SHP77 treated with DMSO at 0.1 percent for 48 hours (cell line): Measurements from ENCODE around the gene ZBTB1.
A peak's percentile ranks its signal among the peaks of the same experiment; 100 is the strongest.
"Not testable (repeated sequence)": the region's sequence is repeated elsewhere in the genome, so short reads cannot be mapped to it uniquely, and the experiment has no call there.

Source experiments
- DNase-seq: peaks from one replicate; lab custom pipeline; 2025; lab: John Stamatoyannopoulos, UW

ZBTB1 gene

DNA sequence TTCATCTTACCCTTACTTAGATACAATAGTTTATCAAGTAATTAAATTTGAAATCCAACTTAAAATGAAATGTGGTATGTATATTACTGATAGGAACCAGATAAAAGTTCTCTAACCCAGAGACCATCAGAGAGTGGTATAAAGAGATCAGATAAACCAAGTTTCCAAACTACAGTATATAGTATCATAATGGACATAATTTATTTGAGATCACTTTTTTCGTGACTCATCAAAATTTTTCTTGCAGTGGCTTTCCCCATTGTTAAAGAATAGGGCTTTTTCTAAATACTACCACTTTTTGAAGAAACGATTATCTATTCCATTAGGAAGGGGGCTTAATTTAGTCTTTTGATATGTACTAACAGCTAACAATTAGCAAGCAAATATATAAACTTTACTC is 20.8 kb downstream of the ZBTB1 start:
- no peak for DNase-seq

DNA sequence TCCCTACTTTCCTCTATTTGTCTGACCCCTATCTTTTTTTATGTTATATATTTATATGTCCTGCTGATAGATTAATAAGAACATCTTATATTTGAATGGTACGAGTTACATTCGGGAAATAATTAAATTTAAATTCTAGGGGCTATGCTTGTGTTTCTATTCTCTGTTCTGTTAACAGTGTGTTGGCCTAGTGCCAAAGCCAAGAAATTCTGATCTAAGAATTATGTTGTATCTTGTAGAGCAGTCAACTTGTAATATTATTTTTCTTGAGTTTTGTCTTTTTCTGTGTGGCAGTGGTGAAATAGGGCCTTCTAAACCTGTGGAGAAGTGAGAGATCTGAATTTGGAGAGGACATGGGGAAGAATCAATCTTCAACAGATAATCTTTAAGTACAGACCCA is 27.0 kb downstream of the ZBTB1 start:
- no peak for DNase-seq

DNA sequence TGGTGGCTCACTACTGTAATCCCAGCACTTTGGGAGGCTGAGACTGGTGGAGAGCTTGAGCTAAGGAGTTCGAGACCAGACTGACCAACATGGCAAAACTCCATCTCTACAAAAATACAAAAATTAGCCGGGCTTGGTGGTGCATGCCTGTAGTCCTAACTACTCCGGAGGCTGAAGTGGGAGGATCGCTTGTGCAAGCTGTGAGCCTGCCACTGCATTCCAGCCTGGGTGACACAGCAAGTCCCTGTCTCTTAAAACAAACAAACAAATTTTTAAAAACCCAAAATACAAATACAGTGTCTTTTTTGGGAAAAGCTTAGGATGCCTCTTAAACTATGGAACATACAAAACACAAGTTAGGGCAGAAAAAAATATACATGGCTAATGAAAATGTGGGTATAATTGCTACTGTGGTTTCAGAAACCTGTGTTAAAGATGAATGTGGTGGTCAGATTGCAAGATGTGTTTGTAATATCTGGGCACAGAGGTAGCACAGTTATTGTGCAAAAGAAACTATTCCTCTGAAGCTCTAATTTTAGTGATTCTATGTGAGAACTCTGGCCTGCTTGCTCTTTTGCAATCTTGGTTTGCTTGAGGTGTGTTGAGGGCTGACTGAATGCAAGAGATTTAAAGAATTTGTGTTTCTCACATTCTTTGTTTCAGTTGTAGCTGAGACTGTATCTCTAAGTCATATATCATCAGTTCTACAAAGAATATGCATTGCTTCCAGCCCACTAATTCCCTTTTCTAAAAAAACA is 32.1 kb downstream of the ZBTB1 start:
- DNase-seq: no peak

DNA sequence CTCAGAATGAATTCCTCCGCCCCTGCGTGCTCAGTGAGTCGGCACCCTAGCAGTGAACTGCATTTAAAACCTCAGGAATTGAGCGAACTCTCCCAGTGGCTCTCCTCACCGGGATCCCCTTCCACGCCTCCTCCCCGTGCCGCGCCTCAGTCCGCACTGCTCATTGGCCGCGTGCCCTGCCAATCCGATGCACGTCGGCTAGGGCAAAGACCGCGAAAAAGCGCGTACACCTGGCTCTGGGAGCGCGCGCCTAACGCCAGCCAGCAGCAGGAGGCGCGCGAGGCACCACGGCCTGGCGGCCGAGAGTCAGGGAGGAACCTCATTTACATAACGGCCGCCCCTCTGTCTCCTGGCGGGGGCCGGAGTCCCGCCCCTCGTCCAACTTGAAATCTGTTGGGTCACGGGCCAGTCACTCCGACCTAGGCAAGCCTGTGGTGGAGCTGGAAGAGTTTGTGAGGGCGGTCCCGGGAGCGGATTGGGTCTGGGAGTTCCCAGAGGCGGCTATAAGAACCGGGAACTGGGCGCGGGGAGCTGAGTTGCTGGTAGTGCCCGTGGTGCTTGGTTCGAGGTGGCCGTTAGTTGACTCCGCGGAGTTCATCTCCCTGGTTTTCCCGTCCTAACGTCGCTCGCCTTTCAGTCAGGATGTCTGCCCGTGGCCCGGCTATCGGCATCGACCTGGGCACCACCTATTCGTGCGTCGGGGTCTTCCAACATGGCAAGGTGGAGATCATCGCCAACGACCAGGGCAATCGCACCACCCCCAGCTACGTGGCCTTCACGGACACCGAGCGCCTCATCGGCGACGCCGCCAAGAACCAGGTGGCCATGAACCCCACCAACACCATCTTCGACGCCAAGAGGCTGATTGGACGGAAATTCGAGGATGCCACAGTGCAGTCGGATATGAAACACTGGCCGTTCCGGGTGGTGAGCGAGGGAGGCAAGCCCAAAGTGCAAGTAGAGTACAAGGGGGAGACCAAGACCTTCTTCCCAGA is 35.9 kb downstream of the ZBTB1 start, which contains the start of gene HSPA2:
Gene HSPA2, plus strand, starts transcription at position 534 of the 995 bp plus-strand sequence. Its CDS starts 109 bp downstream, at position 643.
- peak; percentile 90 for DNase-seq

GRCh38 chr14:64541261-64541971 is 36.8 kb downstream of the ZBTB1 start:
- DNase-seq: no peak

DNA sequence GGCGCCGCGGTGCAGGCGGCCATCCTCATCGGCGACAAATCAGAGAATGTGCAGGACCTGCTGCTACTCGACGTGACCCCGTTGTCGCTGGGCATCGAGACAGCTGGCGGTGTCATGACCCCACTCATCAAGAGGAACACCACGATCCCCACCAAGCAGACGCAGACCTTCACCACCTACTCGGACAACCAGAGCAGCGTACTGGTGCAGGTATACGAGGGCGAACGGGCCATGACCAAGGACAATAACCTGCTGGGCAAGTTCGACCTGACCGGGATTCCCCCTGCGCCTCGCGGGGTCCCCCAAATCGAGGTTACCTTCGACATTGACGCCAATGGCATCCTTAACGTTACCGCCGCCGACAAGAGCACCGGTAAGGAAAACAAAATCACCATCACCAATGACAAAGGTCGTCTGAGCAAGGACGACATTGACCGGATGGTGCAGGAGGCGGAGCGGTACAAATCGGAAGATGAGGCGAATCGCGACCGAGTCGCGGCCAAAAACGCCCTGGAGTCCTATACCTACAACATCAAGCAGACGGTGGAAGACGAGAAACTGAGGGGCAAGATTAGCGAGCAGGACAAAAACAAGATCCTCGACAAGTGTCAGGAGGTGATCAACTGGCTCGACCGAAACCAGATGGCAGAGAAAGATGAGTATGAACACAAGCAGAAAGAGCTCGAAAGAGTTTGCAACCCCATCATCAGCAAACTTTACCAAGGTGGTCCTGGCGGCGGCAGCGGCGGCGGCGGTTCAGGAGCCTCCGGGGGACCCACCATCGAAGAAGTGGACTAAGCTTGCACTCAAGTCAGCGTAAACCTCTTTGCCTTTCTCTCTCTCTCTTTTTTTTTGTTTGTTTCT is 37.6 kb downstream of the ZBTB1 start:
- DNase-seq: no peak

GRCh38 chr14:64542836-64543201 is 38.2 kb downstream of the ZBTB1 start:
- DNase-seq: no peak

DNA sequence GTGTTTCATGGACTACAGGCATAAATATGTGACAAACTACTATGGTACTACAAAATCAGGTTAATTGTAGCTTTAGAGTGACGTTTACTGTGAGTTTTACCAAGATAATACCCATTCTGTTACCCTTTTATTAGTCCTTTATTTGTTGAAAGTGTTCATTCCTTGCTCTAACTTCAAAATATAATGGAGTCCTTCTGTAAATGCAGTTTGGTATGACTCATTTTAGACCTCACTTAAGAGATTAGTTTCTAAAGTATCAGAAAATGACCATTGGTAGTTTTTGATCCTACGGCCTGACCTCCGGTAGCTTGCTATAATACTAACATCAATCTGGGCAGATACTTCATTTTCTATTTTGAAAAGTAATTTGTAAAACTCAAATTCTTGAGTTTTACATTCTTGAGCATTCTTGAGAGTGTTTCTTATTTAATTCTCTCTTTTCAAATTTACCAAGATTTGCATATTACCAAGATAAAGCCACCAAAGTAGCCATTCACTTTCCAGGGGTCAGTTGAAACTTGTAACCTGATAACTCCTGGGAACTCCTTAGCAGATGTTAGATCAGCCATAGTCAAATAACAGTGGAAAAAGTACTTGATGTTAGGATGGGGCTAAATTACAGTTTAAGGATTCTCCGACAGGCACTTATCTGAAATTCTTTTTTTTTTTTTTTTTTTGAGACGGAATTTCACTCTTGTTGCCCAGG is 40.2 kb downstream of the ZBTB1 start:
- no peak for DNase-seq

- no peak for DNase-seq
These were observed 44.4 kb downstream of the ZBTB1 start for GRCh38 chr14:64549016-64549415.

- DNase-seq: no peak
These were observed 45.4 kb downstream of the ZBTB1 start, which contains the start of gene PPP1R36 for GRCh38 chr14:64549791-64550620. Gene PPP1R36 (plus strand): TSS chr14:64549961. CDS start chr14:64549998, 37 bp downstream.

GRCh38 chr14:64550621-64551333 is 46.2 kb downstream of the ZBTB1 start:
- DNase-seq: peak; percentile 42

GRCh38 chr14:64554556-64554955 is 50.0 kb downstream of the ZBTB1 start:
- no peak for DNase-seq

DNA sequence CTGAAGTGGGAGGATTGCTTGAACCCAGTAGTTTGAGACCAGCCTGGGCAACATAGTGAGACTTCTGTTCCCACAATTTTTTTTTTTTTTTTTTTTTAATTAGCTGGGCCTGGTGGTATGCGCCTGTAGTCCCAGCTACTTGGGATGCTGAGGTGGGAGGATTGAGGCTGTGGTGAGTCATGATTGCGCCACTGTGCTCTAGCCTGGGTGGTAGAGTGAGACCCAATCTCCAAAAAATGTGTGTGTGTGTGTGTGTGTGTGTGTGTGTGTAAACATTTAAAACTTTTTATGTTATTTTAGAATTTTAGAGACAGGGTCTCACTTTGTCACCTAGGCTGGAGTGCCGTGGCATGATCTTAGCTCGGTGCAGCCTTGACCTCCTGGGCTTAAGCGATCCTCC is 52.0 kb downstream of the ZBTB1 start:
- DNase-seq: no peak

GRCh38 chr14:64558216-64558615 is 53.6 kb downstream of the ZBTB1 start:
- not testable (repeated sequence) for DNase-seq

- DNase-seq: no peak
These were observed 57.1 kb downstream of the ZBTB1 start for GRCh38 chr14:64561631-64562030.

DNA sequence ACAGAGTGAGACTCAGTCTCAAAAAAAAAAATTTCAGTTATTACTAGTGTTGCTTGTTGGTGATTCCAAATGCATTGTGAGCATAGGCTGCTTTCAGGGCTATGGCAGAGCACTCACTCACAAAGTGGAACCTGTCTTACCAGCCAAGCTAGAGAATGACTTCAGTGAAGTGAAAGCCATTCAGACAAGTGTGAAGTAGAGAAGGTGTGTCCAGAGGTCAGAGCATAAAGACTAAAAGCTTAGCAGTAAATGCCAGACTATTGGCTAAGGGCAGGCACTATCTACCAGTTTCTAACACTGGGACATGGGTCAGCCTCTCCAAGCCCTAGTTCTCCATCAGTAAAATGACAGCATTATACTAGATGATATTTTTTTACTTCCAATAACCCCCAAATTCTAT is 57.9 kb downstream of the ZBTB1 start:
- no peak for DNase-seq

DNA sequence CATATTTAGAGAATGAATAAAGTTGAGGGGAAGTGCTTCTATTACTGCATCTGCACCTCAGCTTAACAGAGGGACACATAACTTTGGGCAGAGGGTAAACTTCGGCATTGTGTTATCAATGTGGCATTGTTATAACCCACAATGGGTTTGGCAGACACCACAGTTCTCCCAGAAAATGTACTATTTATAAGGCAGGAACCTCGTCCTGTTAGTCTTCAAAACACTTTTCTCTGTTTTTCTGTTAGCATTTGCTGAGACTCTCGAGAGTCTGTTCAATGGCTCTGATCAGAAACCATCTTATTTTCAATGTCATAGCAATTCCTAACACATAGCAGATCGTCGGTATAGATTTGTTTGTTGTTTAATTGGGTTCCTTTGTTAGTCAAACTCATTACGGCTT is 59.1 kb downstream of the ZBTB1 start:
- no peak for DNase-seq

DNA sequence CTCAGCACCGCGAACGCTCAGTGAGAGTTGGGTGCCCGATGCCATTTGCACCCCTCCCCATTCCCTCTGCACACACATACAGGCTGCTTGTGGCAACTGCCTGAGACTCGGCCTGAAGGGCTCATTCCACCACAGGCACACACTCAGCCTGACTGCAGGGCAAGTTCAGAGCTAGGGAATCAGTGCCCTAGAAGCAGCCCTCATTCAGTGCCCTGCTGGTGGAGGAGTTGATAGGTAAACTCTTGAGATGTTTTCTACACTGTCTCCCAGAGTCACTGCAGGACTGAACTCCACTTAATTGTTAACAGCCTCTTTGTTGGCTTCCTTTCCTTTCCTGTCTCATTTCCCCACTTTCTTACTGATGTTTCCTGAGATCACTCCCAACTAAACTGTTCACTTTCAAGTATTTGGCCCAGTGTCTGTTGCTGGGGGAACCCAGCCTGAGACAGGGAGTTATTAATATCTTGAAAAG is 62.1 kb downstream of the ZBTB1 start:
- DNase-seq: no peak

DNA sequence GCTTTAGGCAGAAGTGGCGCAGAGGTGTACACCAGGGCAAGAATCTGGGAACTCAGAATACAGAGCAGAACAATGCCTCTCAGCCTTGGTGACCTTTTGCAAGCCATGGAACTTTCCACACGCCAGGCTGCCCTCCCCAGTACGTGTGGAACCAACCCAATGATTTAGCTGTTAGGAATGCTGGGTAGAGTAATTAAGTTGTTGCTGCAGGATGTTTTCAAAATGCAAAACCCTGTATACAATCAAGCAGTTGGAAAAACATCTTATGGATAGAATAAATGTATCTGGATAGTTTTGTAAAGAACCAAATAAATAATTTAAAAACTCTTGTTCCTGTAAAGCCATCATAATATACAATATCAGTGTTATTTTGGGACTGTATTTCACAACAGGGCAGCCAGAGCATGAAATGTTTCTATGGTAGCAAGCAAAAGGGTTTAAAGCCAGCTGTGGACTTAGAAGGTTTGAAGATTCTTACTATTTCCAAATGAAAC is 64.6 kb downstream of the ZBTB1 start:
- DNase-seq: no peak
